GM19240 (cell line): ENCODE data around the gene BRF1.
A peak's percentile ranks its signal among the peaks of the same experiment; 100 is the strongest.
"Not testable (repeated sequence)": the region's sequence is repeated elsewhere in the genome, so short reads cannot be mapped to it uniquely, and the experiment has no call there.

Experiments
- DNase-seq: peaks from one replicate; pipeline ENCODE4 v3.0.0; 2011; ENCODE audit warnings: low spot score; ENCODE audit not compliant: insufficient read length

BRF1 gene

GRCh38 chr14:105333020-105333490 is 32.3 kb upstream of the BRF1 start:
- no peak for DNase-seq

GRCh38 chr14:105332350-105332874 is 31.6 kb upstream of the BRF1 start:
- no peak for DNase-seq

- no peak for DNase-seq
Measured at GRCh38 chr14:105331575-105332349, 31.0 kb upstream of the BRF1 start.

- DNase-seq: no peak
Measured at GRCh38 chr14:105330491-105330895, 29.7 kb upstream of the BRF1 start.

- DNase-seq: no peak
Measured at GRCh38 chr14:105329411-105330150, 28.8 kb upstream of the BRF1 start.

- DNase-seq: no peak
Measured at GRCh38 chr14:105328678-105329390, 28.0 kb upstream of the BRF1 start.

DNA sequence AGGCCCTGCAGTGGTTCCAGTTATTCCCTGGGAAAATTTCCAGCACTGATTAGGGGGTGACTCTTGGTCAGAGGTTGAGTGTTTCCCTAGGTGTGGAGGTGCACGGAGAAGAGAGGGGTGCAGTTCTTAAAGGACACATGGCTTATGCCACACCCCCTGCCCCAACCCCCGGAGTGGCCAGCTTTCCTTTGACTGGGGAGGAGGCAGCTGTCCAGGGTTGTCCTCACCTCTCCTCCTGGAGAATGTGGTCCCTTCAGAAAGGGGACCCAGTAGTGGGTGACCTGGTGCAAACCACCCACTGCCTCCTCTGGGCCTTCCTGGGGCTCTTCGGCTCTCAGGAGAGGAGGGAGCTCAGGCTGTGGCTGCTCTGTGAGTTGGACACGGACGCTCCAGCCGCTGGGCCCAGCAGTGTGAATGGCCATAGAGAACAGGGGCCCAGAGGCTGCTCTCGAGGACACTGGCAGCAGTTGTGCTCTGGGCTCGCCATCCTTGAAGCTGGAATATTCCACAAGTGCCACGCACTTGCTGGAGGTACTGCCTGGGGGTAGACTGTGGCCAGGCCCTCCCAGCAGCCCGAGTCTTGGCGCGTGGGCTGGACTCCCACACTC is 27.4 kb upstream of the BRF1 start:
- DNase-seq: no peak

DNA sequence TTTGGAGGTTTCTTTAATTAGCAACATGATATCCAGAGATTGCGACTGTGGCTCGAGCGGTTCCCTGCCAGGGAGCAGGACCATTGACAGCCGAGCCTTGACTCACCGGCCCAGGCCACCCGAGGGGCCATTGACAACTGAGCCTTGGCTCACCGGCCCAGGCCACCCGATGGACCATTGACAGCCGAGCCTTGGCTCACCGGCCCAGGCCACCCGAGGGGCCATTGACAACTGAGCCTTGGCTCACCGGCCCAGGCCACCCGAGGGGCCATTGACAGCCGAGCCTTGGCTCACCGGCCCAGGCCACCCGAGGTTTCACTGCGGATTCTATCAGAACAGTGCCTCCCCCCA is 26.9 kb upstream of the BRF1 start:
- not testable (repeated sequence) for DNase-seq

GRCh38 chr14:105326891-105327694 is 26.3 kb upstream of the BRF1 start:
- no peak for DNase-seq

GRCh38 chr14:105326568-105326867 is 25.7 kb upstream of the BRF1 start:
- DNase-seq: no peak

GRCh38 chr14:105325716-105326567 is 25.1 kb upstream of the BRF1 start:
- no peak for DNase-seq

DNA sequence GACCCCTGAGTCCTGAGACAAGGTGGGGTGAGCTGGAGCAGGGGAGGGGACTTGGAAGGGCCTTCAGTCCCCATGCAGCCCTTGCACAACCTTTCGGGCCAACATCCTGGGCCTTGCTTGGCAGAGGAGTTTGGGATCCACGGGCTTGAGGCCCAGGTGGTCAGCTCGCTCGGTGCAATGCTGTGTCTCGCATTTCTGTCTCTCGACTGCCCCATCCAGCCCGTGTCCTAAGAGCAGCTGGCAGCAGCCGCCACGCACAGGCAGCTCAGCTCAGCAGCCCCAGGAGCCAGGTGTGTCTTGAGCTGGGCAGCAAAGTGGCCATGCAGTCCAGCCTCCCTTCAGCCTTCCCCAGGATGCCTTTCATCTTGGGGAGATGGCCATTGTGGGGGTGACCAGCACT is 24.5 kb upstream of the BRF1 start:
- no peak for DNase-seq

GRCh38 chr14:105324871-105325270 is 24.1 kb upstream of the BRF1 start:
- DNase-seq: no peak

DNA sequence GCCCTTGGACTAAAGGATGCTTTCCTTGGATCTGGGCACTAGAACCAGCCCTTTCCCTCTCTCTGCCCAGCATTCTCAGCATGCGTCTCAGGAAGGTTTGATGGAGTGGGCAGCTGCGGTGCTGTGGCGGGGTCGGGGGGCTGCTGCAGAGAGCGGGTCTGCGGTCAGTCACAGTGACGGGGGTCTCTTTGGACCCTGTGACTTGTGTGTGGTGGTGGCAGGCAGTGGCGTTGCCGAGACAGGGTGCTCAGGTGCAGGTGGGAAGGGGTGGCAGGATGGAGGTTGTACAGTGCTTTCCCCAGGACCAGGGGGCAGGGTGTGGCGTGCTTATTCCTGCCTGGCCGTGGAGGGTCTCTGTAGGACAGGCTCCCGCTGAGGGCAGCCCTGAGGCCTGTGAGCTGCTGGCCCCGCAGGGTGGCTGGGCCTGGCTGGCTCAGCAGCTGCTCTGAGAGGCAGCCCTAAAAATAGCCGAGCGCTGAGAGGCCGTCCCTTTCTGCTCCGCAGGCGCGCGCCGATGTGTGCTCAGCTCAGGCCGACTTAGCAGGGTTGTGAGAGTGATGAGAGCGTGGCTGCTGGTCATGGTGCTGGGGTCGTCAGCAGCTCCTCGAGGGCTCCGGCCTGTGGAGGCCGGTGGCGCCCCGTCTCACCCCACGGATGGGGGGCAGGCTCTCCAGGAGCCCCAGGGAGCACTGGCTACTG is 23.4 kb upstream of the BRF1 start:
- no peak for DNase-seq

GRCh38 chr14:105323663-105324062 is 22.9 kb upstream of the BRF1 start:
- no peak for DNase-seq

DNA sequence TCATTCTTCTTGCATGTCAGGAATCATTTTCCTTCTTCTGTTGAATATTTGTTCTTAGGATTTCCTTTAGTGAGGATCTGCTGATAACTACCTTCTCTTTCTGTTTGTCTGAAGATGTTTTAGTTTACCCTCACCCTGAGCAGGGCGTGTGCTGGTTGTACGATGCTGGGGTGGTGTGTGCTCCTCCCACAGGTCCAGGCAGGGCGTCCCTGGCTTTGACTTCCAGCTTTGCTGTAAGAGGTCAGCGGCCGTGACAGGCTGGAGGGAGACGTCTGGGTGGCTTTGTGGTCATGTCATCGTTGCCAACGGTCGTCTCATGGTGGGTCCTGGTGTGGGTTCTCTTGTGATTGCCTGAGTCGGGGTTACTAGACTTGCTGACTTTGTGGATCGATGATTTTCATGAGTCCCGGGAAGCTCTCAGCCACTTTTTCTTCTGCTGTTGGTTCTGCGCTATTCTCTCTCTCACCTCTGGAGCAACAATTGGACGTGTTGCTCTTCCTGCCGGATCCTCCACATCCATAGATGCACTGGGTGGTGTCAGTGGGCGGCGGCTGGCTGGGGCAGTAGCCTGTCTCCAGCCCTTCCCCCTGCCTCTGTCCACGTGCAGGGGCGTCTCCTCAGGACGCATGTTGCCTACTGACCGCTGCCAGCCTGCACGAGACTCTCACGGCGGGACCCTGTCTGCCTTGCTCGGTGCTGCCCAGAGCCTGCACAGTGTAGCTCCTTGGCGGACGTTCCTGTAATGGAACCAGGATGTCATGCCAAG is 22.2 kb upstream of the BRF1 start:
- no peak for DNase-seq

DNA sequence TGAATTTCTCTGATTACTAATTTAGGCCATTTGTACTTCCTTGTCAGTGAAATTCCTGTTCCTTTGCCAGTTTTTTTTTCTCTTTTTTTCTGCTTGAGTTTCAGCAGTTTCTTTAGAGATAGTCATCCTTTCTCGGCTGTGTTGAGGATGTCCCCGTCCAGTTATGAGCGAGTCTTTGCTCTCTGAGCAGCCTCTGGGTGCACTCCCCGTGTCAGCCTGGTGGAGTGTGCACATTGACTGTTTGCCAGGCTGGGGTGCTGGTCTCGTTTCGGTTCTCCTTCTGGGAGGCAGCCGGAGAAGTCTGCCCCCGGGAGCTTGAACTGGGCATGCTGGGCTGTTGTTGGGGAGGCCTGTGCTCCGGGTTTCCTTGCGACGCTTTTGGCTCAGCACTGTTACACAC is 16.7 kb upstream of the BRF1 start:
- DNase-seq: peak; percentile 6

DNA sequence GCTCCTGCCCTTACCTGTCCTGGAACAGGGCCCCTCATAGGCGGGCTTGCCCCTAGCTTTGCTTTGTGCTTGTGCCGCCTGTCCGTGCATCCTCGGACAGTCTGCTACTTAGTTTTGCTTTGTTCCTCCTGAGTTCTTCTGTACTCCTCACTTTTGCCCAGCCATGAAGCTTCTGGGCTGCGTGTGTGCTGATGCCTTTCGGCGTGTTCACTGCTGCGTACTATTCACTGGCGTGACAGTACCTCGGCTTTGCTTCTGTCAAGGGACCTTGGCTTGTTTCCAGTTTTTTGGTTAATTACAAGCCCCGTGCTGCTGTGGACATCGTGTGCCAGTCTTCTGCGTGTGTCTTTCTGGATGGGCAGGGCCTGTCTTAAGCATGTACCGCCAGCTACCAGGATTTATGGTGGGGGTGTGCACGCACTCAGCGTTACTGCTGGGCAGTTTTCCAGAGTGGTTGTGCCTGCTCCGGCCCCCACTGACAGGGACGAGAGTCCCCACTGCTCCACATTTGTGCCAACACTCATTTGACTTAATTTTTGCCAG is 16.2 kb upstream of the BRF1 start:
- peak; percentile 0 for DNase-seq
